GM23338 (cell line): Measurements from ENCODE around the gene TIA1. TPM values are rescaled to one million over a fixed set of nuclear protein-coding genes. Genes with fewer than 3 reads are reported as not detected.

Source experiments
- CREB1 ChIP-seq: fragments of 250-450 bp; sonication (Bioruptor Pico); IDR thresholded peaks from 2 replicates; pipeline ENCODE4 v1.5.0; 2020; ENCODE audit warnings: low read depth, mild to moderate bottlenecking, moderate library complexity
- EZH2 ChIP-seq: fragments of 200-600 bp; sonication (generic); IDR thresholded peaks from one replicate; pipeline ENCODE4 v1.8.0; 2017; ENCODE audit warnings: antibody characterized with exemption, mild to moderate bottlenecking, low read depth; ENCODE audit not compliant: unreplicated experiment
- EZH2phosphoT487 ChIP-seq: fragments of 200-600 bp; sonication (generic); IDR thresholded peaks from one replicate; pipeline ENCODE4 v1.8.1; 2018; ENCODE audit warnings: antibody characterized with exemption; ENCODE audit not compliant: unreplicated experiment
- JUNB ChIP-seq: IDR thresholded peaks from one replicate; pipeline ENCODE4 v1.6.1; 2016; ENCODE audit warnings: antibody characterized with exemption; ENCODE audit not compliant: unreplicated experiment
- NANOG ChIP-seq: IDR thresholded peaks from 2 replicates; pipeline ENCODE4 v1.6.1; 2016; ENCODE audit warnings: antibody characterized with exemption, borderline replicate concordance
- POLR2AphosphoS5 ChIP-seq: IDR thresholded peaks from 2 replicates; pipeline ENCODE4 v1.6.1; 2016; ENCODE audit warnings: antibody characterized with exemption, low read depth
- STAT1 ChIP-seq: IDR thresholded peaks from one replicate; pipeline ENCODE4 v1.6.1; 2016; ENCODE audit warnings: antibody characterized with exemption; ENCODE audit not compliant: unreplicated experiment
- ZNF114 ChIP-seq: fragments of 250-450 bp; sonication (Bioruptor Pico); IDR thresholded peaks from 2 replicates; pipeline ENCODE4 v1.5.0; 2020; ENCODE audit warnings: mild to moderate bottlenecking, moderate library complexity
- polyA plus RNA-seq: library from polyadenylated mRNA; unstranded; fragments of >200 nt; fragmentation: Nextera tagmentation; extraction: Ambion mirVana; gene quantifications from 2 replicates; pipeline ENCODE4 v1.2.1, GENCODE V29; 2016
- total RNA-seq: library from RNA; depleted of rRNA; stranded (reverse); fragments of >200 nt; shearing (Covaris generic); gene quantifications from 2 replicates; pipeline ENCODE4 v1.2.3, GENCODE V29; 2014
- TF ChIP-seq, protein P1 (sequence below): fragments of 250-450 bp; sonication (Bioruptor Pico); IDR thresholded peaks from 2 replicates; pipeline ENCODE4 v1.5.0; 2020; ENCODE audit warnings: mild to moderate bottlenecking, moderate library complexity
- TF ChIP-seq, protein P2 (sequence below), 2 experiments: fragments of 200-600 bp in 1 of 2; sonication (generic) in 1 of 2; conservative IDR thresholded peaks; 2 replicates each; pipeline versions ENCODE4 v1.5.1 to v1.6.1; 2016 to 2017; ENCODE audit warnings: antibody characterized with exemption in 2 of 2, low read depth in 2 of 2, mild to moderate bottlenecking in 2 of 2, moderate library complexity in 1 of 2

TIA1 gene
- total and polyA plus RNA-seq, 2 experiments from 2014 or later: 130 to 179 TPM

DNA sequence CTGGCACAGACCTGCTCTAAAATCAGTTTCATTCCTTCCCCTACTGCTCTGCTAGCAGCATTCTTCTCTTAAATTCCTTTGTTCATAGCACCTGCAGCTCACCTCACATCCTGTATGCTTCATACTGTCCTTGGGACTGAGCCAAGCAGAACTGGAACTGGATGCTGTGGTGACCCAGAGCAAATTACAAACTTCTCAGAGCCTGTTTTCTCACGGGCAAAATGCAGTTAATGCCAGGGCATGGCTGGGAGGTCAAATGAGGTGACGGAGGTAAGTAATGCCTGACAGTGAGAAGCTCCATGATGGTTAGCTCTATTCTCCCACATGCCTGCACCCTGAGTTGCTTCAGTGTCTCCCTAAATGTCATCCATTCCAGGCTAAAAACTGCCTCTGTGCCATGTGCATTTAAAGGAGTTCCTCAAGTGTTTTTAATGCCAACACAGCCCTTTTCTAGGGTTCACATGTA, 87.3 kb downstream of the TIA1 start (continued):
- TF ChIP-seq, protein P1, sequence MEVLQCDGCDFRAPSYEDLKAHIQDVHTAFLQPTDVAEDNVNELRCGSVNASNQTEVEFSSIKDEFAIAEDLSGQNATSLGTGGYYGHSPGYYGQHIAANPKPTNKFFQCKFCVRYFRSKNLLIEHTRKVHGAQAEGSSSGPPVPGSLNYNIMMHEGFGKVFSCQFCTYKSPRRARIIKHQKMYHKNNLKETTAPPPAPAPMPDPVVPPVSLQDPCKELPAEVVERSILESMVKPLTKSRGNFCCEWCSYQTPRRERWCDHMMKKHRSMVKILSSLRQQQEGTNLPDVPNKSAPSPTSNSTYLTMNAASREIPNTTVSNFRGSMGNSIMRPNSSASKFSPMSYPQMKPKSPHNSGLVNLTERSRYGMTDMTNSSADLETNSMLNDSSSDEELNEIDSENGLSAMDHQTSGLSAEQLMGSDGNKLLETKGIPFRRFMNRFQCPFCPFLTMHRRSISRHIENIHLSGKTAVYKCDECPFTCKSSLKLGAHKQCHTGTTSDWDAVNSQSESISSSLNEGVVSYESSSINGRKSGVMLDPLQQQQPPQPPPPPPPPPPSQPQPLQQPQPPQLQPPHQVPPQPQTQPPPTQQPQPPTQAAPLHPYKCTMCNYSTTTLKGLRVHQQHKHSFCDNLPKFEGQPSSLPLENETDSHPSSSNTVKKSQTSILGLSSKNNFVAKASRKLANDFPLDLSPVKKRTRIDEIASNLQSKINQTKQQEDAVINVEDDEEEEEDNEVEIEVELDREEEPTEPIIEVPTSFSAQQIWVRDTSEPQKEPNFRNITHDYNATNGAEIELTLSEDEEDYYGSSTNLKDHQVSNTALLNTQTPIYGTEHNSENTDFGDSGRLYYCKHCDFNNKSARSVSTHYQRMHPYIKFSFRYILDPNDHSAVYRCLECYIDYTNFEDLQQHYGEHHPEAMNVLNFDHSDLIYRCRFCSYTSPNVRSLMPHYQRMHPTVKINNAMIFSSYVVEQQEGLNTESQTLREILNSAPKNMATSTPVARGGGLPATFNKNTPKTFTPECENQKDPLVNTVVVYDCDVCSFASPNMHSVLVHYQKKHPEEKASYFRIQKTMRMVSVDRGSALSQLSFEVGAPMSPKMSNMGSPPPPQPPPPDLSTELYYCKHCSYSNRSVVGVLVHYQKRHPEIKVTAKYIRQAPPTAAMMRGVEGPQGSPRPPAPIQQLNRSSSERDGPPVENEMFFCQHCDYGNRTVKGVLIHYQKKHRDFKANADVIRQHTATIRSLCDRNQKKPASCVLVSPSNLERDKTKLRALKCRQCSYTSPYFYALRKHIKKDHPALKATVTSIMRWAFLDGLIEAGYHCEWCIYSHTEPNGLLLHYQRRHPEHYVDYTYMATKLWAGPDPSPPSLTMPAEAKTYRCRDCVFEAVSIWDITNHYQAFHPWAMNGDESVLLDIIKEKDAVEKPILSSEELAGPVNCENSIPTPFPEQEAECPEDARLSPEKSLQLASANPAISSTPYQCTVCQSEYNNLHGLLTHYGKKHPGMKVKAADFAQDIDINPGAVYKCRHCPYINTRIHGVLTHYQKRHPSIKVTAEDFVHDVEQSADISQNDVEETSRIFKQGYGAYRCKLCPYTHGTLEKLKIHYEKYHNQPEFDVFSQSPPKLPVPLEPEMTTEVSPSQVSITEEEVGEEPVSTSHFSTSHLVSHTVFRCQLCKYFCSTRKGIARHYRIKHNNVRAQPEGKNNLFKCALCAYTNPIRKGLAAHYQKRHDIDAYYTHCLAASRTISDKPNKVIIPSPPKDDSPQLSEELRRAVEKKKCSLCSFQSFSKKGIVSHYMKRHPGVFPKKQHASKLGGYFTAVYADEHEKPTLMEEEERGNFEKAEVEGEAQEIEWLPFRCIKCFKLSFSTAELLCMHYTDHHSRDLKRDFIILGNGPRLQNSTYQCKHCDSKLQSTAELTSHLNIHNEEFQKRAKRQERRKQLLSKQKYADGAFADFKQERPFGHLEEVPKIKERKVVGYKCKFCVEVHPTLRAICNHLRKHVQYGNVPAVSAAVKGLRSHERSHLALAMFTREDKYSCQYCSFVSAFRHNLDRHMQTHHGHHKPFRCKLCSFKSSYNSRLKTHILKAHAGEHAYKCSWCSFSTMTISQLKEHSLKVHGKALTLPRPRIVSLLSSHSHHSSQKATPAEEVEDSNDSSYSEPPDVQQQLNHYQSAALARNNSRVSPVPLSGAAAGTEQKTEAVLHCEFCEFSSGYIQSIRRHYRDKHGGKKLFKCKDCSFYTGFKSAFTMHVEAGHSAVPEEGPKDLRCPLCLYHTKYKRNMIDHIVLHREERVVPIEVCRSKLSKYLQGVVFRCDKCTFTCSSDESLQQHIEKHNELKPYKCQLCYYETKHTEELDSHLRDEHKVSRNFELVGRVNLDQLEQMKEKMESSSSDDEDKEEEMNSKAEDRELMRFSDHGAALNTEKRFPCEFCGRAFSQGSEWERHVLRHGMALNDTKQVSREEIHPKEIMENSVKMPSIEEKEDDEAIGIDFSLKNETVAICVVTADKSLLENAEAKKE (CRISPR knock-in tag): no peak
- TF ChIP-seq JUNB (no peak), ZNF114 (CRISPR knock-in tag) (no peak), EZH2phosphoT487 (no peak), STAT1 (no peak), POLR2AphosphoS5 (no peak), NANOG (no peak), CREB1 (no peak), EZH2 (no peak)
- TF ChIP-seq, protein P2, sequence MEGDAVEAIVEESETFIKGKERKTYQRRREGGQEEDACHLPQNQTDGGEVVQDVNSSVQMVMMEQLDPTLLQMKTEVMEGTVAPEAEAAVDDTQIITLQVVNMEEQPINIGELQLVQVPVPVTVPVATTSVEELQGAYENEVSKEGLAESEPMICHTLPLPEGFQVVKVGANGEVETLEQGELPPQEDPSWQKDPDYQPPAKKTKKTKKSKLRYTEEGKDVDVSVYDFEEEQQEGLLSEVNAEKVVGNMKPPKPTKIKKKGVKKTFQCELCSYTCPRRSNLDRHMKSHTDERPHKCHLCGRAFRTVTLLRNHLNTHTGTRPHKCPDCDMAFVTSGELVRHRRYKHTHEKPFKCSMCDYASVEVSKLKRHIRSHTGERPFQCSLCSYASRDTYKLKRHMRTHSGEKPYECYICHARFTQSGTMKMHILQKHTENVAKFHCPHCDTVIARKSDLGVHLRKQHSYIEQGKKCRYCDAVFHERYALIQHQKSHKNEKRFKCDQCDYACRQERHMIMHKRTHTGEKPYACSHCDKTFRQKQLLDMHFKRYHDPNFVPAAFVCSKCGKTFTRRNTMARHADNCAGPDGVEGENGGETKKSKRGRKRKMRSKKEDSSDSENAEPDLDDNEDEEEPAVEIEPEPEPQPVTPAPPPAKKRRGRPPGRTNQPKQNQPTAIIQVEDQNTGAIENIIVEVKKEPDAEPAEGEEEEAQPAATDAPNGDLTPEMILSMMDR (conservative IDR thresholded peaks at IDR 0.05; ENCODE audit: low read depth in 2 of 2): no peak
